ENCODE measurements around the gene PSMD3. TPM values are rescaled to one million over a fixed set of nuclear protein-coding genes. Genes with fewer than 3 reads are reported as not detected.

PSMD3 gene
- total RNA-seq, 3 donors from 2014 or later (not counting 1 experiment from before 2014, with no cell fraction given) = 66.1 to 83.8 (median 78.9) TPM

GRCh38 chr17:39951924-39952679, 28.5 kb upstream of the PSMD3 start:
- no peaks in the 10 kb centered on the region for H3K36me3 ChIP-seq (ENCODE audit: control insufficient read depth, insufficient read depth, low read length)
- ATAC-seq (no peak), DNase-seq (no peak)
- H3K27me3 ChIP-seq (ENCODE audit: control insufficient read depth, insufficient read depth, low read length) = no peaks in the 10 kb centered on the region
- H3K4me1 ChIP-seq (ENCODE audit: control insufficient read depth, insufficient read depth, low read length) = peaks cover 18% of the 10 kb centered on the region
- Mint-ChIP-seq H3K27me3 (ENCODE audit: low read depth in 2 of 2) (no peaks in the 10 kb centered on the region), H3K4me1 (peaks cover 0 to 5% of the 10 kb centered on the region in 2 donors), H3K4me3 (peak overlapping the region; percentile 61), H3K9me3 (no peaks in the 10 kb centered on the region), H3K27ac (peak overlapping the region in 1 of 2 donors; percentile 58), H3K36me3 (no peaks in the 10 kb centered on the region)
- intact Hi-C loops (cut with micrococcal nuclease) = no loop called here
- TF ChIP-seq, protein P1, sequence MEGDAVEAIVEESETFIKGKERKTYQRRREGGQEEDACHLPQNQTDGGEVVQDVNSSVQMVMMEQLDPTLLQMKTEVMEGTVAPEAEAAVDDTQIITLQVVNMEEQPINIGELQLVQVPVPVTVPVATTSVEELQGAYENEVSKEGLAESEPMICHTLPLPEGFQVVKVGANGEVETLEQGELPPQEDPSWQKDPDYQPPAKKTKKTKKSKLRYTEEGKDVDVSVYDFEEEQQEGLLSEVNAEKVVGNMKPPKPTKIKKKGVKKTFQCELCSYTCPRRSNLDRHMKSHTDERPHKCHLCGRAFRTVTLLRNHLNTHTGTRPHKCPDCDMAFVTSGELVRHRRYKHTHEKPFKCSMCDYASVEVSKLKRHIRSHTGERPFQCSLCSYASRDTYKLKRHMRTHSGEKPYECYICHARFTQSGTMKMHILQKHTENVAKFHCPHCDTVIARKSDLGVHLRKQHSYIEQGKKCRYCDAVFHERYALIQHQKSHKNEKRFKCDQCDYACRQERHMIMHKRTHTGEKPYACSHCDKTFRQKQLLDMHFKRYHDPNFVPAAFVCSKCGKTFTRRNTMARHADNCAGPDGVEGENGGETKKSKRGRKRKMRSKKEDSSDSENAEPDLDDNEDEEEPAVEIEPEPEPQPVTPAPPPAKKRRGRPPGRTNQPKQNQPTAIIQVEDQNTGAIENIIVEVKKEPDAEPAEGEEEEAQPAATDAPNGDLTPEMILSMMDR (IDR thresholded peaks at IDR 0.05) = no peak
- H3K4me3 ChIP-seq (ENCODE audit: low read length) = peak overlapping the region; percentile 46
- no peaks in the 10 kb centered on the region for H3K9me3 ChIP-seq (ENCODE audit: control insufficient read depth, insufficient read depth, low read length)
- WGBS (ENCODE audit: insufficient coverage) = 71% methylated on average over 22 of the region's 22 CpGs
- H3K27ac ChIP-seq (ENCODE audit: low read length) = peak overlapping the region; percentile 56

- H3K27ac ChIP-seq (ENCODE audit: low read length) = peak overlapping the region; percentile 56
- Mint-ChIP-seq H3K27me3 (ENCODE audit: low read depth in 2 of 2) (no peaks in the 10 kb centered on the region), H3K9me3 (no peaks in the 10 kb centered on the region), H3K36me3 (no peaks in the 10 kb centered on the region), H3K27ac (peak overlapping the region; percentile 71 to 83), H3K4me1 (peaks cover 0 to 5% of the 10 kb centered on the region in 2 donors), H3K4me3 (peak overlapping the region; percentile 77)
- DNase-seq = peak; percentile 83 to 97
- peaks cover 18% of the 10 kb centered on the region for H3K4me1 ChIP-seq (ENCODE audit: control insufficient read depth, insufficient read depth, low read length)
- H3K36me3 ChIP-seq (ENCODE audit: control insufficient read depth, insufficient read depth, low read length) = no peaks in the 10 kb centered on the region
- no peaks in the 10 kb centered on the region for H3K9me3 ChIP-seq (ENCODE audit: control insufficient read depth, insufficient read depth, low read length)
- intact Hi-C loops (cut with micrococcal nuclease) = no loop called here
- no peaks in the 10 kb centered on the region for H3K27me3 ChIP-seq (ENCODE audit: control insufficient read depth, insufficient read depth, low read length)
- under 1% methylated on average over 49 of the region's 55 CpGs for WGBS (ENCODE audit: insufficient coverage)
- TF ChIP-seq, protein P1 (IDR thresholded peaks at IDR 0.05) = no peak
- peak; percentile 86 to 95 (median 87) for ATAC-seq
- H3K4me3 ChIP-seq (ENCODE audit: low read length) = peak overlapping the region; percentile 46
Measured at GRCh38 chr17:39952680-39953470, 27.7 kb upstream of the PSMD3 start.

DNA sequence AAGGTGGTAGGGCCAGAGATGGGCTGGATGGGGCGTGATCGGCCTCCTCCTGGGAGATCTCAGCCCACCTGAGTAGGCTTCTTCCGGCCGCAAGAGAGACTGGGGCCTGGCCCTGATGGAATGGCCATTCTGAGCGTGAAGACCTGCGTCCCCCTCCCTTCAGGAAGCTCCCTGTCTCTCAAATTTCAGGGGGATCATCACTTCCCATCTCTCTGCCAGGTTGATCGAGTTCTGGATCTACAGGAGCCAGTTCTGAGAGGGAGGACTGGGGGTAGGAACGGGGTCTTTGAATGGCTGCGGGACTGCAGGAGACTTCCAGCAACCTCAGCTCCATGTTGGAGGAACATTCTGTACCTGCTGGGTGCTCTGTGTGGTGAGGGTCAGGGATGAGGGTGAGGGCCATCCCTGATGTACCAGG, 27.1 kb upstream of the PSMD3 start:
- H3K36me3 Mint-ChIP-seq = no peaks in the 10 kb centered on the region

More for the DNA sequence above, 27.1 kb upstream of the PSMD3 start:
- intact Hi-C loops (cut with micrococcal nuclease) = no loop called here
- H3K4me3 ChIP-seq (ENCODE audit: low read length) = peak overlapping the region; percentile 23
- H3K4me3 Mint-ChIP-seq = peak overlapping the region; percentile 77
- TF ChIP-seq, protein P1 (IDR thresholded peaks at IDR 0.05) = no peak
- ATAC-seq (no peak), DNase-seq (no peak)
- H3K27ac Mint-ChIP-seq = peak overlapping the region; percentile 71 to 83
- H3K27ac ChIP-seq (ENCODE audit: low read length) = peak overlapping the region; percentile 45
- H3K4me1 ChIP-seq (ENCODE audit: control insufficient read depth, insufficient read depth, low read length) = peaks cover 18% of the 10 kb centered on the region
- H3K9me3 ChIP-seq (ENCODE audit: control insufficient read depth, insufficient read depth, low read length) = no peaks in the 10 kb centered on the region
- 56% methylated on average over 9 of the region's 9 CpGs for WGBS (ENCODE audit: insufficient coverage)
- no peaks in the 10 kb centered on the region for H3K27me3 Mint-ChIP-seq (ENCODE audit: low read depth in 2 of 2)
- H3K9me3 Mint-ChIP-seq = no peaks in the 10 kb centered on the region
- H3K27me3 ChIP-seq (ENCODE audit: control insufficient read depth, insufficient read depth, low read length) = no peaks in the 10 kb centered on the region
- no peaks in the 10 kb centered on the region for H3K36me3 ChIP-seq (ENCODE audit: control insufficient read depth, insufficient read depth, low read length)
- peaks cover 0 to 5% of the 10 kb centered on the region in 2 donors for H3K4me1 Mint-ChIP-seq
